SH-SY5Y (cell line): ENCODE measurements around the gene PRDM16.

Source experiments
- GATA2 ChIP-seq: IDR thresholded peaks from 2 replicates; pipeline ENCODE4 v1.6.1; 2011; ENCODE audit warnings: mild to moderate bottlenecking, low read depth, low read length
- GATA3 ChIP-seq: IDR thresholded peaks from 2 replicates; pipeline ENCODE4 v1.6.1; 2011; ENCODE audit warnings: low read depth, mild to moderate bottlenecking, low read length, moderate library complexity

The PRDM16 gene

GRCh38 chr1:3251807-3252428 is 182.9 kb downstream of the PRDM16 start:
- TF ChIP-seq GATA3 (no peak), GATA2 (no peak)

GRCh38 chr1:3255680-3256079 is 186.7 kb downstream of the PRDM16 start:
- TF ChIP-seq GATA3 (no peak), GATA2 (no peak)

GRCh38 chr1:3257788-3258187 is 188.8 kb downstream of the PRDM16 start:
- TF ChIP-seq GATA3 (no peak), GATA2 (no peak)

- TF ChIP-seq GATA2, result no peak
These were observed 189.5 kb downstream of the PRDM16 start for GRCh38 chr1:3258386-3259003.

GRCh38 chr1:3259020-3259419 is 190.0 kb downstream of the PRDM16 start:
- TF ChIP-seq GATA2, result no peak
- TF ChIP-seq GATA3, result no peak

GRCh38 chr1:3261007-3261968 is 192.3 kb downstream of the PRDM16 start:
- no peak for TF ChIP-seq GATA2

GRCh38 chr1:3261969-3262579 is 193.1 kb downstream of the PRDM16 start:
- no peak for TF ChIP-seq GATA3
- no peak for TF ChIP-seq GATA2

- no peak for TF ChIP-seq GATA3
- no peak for TF ChIP-seq GATA2
These were observed 193.8 kb downstream of the PRDM16 start for GRCh38 chr1:3262681-3263286.

- TF ChIP-seq GATA2, result no peak
These were observed 194.8 kb downstream of the PRDM16 start for GRCh38 chr1:3263790-3264189.

- no peak for TF ChIP-seq GATA2
- TF ChIP-seq GATA3, result no peak
These were observed 195.5 kb downstream of the PRDM16 start for GRCh38 chr1:3264456-3264855.

- TF ChIP-seq GATA2 (no peak), GATA3 (no peak)
These were observed 197.1 kb downstream of the PRDM16 start for GRCh38 chr1:3265835-3266805.

GRCh38 chr1:3266870-3267549 is 198.0 kb downstream of the PRDM16 start:
- TF ChIP-seq GATA2, result no peak
- no peak for TF ChIP-seq GATA3
